NCI-H1436 (cell line): Measurements from ENCODE around the gene DUSP2.
"Not testable (repeated sequence)": the region's sequence is repeated elsewhere in the genome, so short reads cannot be mapped to it uniquely, and the experiment has no call there.

Experiments
- DNase-seq: peaks from one replicate; lab custom pipeline; 2025; lab: John Stamatoyannopoulos, UW

The DUSP2 gene

GRCh38 chr2:96161898-96162297 lies 16.7 kb upstream of the DUSP2 start:
- no peak for DNase-seq

GRCh38 chr2:96160366-96160765 lies 15.1 kb upstream of the DUSP2 start:
- not testable (repeated sequence) for DNase-seq

GRCh38 chr2:96159084-96159830 lies 14.0 kb upstream of the DUSP2 start:
- no peak for DNase-seq

GRCh38 chr2:96158554-96158940 lies 13.3 kb upstream of the DUSP2 start:
- DNase-seq = no peak

GRCh38 chr2:96157649-96158553 lies 12.7 kb upstream of the DUSP2 start:
- DNase-seq = no peak

GRCh38 chr2:96156926-96157648 lies 11.8 kb upstream of the DUSP2 start:
- DNase-seq = peak; percentile 51

GRCh38 chr2:96156011-96156820 lies 11.0 kb upstream of the DUSP2 start:
- DNase-seq = no peak

- DNase-seq = no peak
Observed at GRCh38 chr2:96154506-96155380, 9.5 kb upstream of the DUSP2 start.

- no peak for DNase-seq
Observed at GRCh38 chr2:96153991-96154431, 8.8 kb upstream of the DUSP2 start.

- no peak for DNase-seq
Observed at GRCh38 chr2:96153291-96153713, 8.1 kb upstream of the DUSP2 start.

- no peak for DNase-seq
Observed at GRCh38 chr2:96152304-96153161, 7.3 kb upstream of the DUSP2 start.

- no peak for DNase-seq
Observed at GRCh38 chr2:96151595-96152303, 6.5 kb upstream of the DUSP2 start.

- no peak for DNase-seq
Observed at GRCh38 chr2:96150791-96151594, 5.8 kb upstream of the DUSP2 start.

- DNase-seq = no peak
Observed at GRCh38 chr2:96150007-96150640, 4.9 kb upstream of the DUSP2 start.

- DNase-seq = peak; percentile 82
Observed at GRCh38 chr2:96148410-96149217, 3.4 kb upstream of the DUSP2 start.

- DNase-seq = no peak
Observed at GRCh38 chr2:96147593-96148201, 2.5 kb upstream of the DUSP2 start.
